GM23338 (cell line): ENCODE data around the gene KIR2DL1. TPM values are rescaled to one million over a fixed set of nuclear protein-coding genes. Genes with fewer than 3 reads are reported as not detected.
"Not testable (repeated sequence)": the region's sequence is repeated elsewhere in the genome, so short reads cannot be mapped to it uniquely, and the experiment has no call there.

Experiments
- ATAC-seq: fragments of 200-7000 bp; cut with Tn5 transposase; 3 replicates; pipeline ENCODE4 v1.9.1; 2020
- DNase-seq: peaks from one replicate; pipeline ENCODE4 v3.0.0-alpha.2; 2015; ENCODE audit warnings: low spot score
- H2AFZ ChIP-seq: fragments of 200-600 bp; sonication (generic); 2 replicates; pipeline ENCODE4 v1.8.0; 2016; ENCODE audit warnings: antibody characterized with exemption, mild to moderate bottlenecking, moderate library complexity
- H3F3A ChIP-seq: fragments of 200-600 bp; sonication (generic); replicated peaks from 2 replicates; pipeline ENCODE4 v1.8.0; 2017; ENCODE audit warnings: antibody characterized with exemption, mixed run types, low read depth
- H3K27ac ChIP-seq: fragments of 200-600 bp; sonication (generic); 2 replicates; pipeline ENCODE4 v1.6.1; 2016; ENCODE audit warnings: low read depth
- H3K27me3 ChIP-seq: fragments of 200-600 bp; sonication (generic); 2 replicates; pipeline ENCODE4 v1.8.0; 2016; ENCODE audit warnings: mild to moderate bottlenecking, mixed run types, moderate library complexity; ENCODE audit not compliant: insufficient read depth
- H3K36me3 ChIP-seq: fragments of 200-600 bp; sonication (generic); 2 replicates; pipeline ENCODE4 v1.8.0; 2016; ENCODE audit warnings: mild to moderate bottlenecking; ENCODE audit not compliant: insufficient read depth
- H3K4me1 ChIP-seq: fragments of 200-600 bp; sonication (generic); 2 replicates; pipeline ENCODE4 v1.8.0; 2016; ENCODE audit warnings: mild to moderate bottlenecking, moderate library complexity; ENCODE audit not compliant: insufficient read depth
- H3K4me2 ChIP-seq: fragments of 200-600 bp; sonication (generic); 2 replicates; pipeline ENCODE4 v1.7.1; 2017; ENCODE audit warnings: mixed run types
- H3K4me3 ChIP-seq: fragments of 200-600 bp; sonication (generic); 2 replicates; pipeline ENCODE4 v1.6.1; 2016; ENCODE audit warnings: mixed run types
- H3K79me2 ChIP-seq: fragments of 200-600 bp; sonication (generic); replicated peaks from 2 replicates; pipeline ENCODE4 v1.8.0; 2017; ENCODE audit warnings: mild to moderate bottlenecking; ENCODE audit not compliant: insufficient read depth
- H3K9me2 ChIP-seq: fragments of 200-600 bp; sonication (generic); 2 replicates; pipeline ENCODE4 v1.8.0; 2017; ENCODE audit not compliant: insufficient read depth
- H4K20me1 ChIP-seq: fragments of 200-600 bp; sonication (generic); replicated peaks from 2 replicates; pipeline ENCODE4 v1.8.0; 2017; ENCODE audit warnings: mild to moderate bottlenecking; ENCODE audit not compliant: insufficient read depth
- H3K27ac Mint-ChIP-seq: 2 replicates; pipeline ENCODE4 v1.8.0; 2020; ENCODE audit warnings: inconsistent platforms, mild to moderate bottlenecking, moderate library complexity, mixed read lengths
- H3K27me3 Mint-ChIP-seq: 3 replicates; pipeline ENCODE4 v1.8.0; 2022; ENCODE audit warnings: low read depth, mild to moderate bottlenecking, moderate library complexity, mixed read lengths, inconsistent platforms; ENCODE audit not compliant: insufficient read depth, poor library complexity
- H3K36me3 Mint-ChIP-seq: 3 replicates; pipeline ENCODE4 v1.8.0; 2021; ENCODE audit warnings: low read depth, mild to moderate bottlenecking, inconsistent platforms, moderate library complexity, mixed read lengths
- H3K4me1 Mint-ChIP-seq: 3 replicates; pipeline ENCODE4 v1.8.0; 2020; ENCODE audit warnings: mild to moderate bottlenecking, inconsistent platforms, mixed read lengths
- H3K4me3 Mint-ChIP-seq: 3 replicates; pipeline ENCODE4 v1.8.0; 2021; ENCODE audit warnings: moderate library complexity, mild to moderate bottlenecking, inconsistent platforms, mixed read lengths
- H3K9me3 Mint-ChIP-seq: 3 replicates; pipeline ENCODE4 v1.8.0; 2020; ENCODE audit warnings: moderate library complexity, mild to moderate bottlenecking, inconsistent platforms, mixed read lengths
- polyA plus RNA-seq: library from polyadenylated mRNA; unstranded; fragments of >200 nt; fragmentation: Nextera tagmentation; extraction: Ambion mirVana; gene quantifications from 2 replicates; pipeline ENCODE4 v1.2.1, GENCODE V29; 2016
- total RNA-seq: library from RNA; depleted of rRNA; stranded (reverse); fragments of >200 nt; shearing (Covaris generic); gene quantifications from 2 replicates; pipeline ENCODE4 v1.2.3, GENCODE V29; 2014

KIR2DL1 gene
- total and polyA plus RNA-seq, 2 experiments from 2014 or later, result not detected

DNA sequence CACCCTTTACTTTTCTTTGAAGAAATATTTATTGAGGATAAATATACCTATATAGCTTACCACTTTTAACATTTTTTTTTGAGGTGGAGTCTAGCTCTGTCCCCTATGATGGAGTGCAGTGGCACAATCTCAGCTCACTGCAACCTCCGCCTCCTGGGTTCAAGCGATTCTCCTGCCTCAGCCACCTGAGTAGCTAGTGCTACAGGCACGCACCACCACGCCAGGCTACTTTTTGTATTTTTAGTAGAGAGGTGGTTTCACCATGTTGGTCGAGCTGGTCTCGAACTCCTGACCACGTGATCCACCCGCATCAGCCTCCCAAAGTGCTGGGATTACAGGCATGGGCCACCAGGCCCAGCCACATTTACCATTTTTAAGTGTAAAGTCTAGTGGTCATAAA lies 6.2 kb downstream of the KIR2DL1 start:
- not testable (repeated sequence) for H3K4me1 ChIP-seq, H3F3A ChIP-seq, H2AFZ ChIP-seq, H3K4me3 Mint-ChIP-seq, DNase-seq, H3K27ac Mint-ChIP-seq, H3K79me2 ChIP-seq, H3K27me3 Mint-ChIP-seq, H3K27ac ChIP-seq, H3K9me2 ChIP-seq, ATAC-seq, H4K20me1 ChIP-seq, H3K36me3 ChIP-seq, H3K4me3 ChIP-seq, H3K4me2 ChIP-seq, H3K27me3 ChIP-seq, H3K4me1 Mint-ChIP-seq
- peaks cover 90% of the 10 kb centered on the region for H3K9me3 Mint-ChIP-seq
- H3K36me3 Mint-ChIP-seq, result peaks cover 33% of the 10 kb centered on the region

DNA sequence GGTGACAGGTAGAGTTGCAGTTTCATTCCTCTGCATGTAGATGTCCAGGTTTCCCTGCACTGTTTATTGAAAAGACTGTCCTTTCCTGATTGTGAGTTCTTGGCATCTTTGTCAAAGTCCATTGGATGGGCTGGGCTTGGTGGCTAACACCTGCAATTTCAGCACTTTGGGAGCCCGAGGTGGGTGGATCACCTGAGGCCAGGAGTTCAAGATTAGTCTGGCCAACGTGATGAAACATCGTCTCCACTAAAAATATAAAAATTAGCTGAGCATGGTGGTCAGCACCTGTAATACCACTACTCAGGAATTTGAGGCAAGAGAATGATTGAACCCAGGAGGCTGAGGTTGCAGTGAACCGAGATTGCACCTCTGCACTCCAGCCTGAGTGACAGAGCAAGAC lies 8.3 kb downstream of the KIR2DL1 start:
- H3K36me3 Mint-ChIP-seq, result peaks cover 37% of the 10 kb centered on the region
- not testable (repeated sequence) for H2AFZ ChIP-seq, H3K4me1 ChIP-seq, H4K20me1 ChIP-seq, H3K4me1 Mint-ChIP-seq, H3K27me3 ChIP-seq, H3F3A ChIP-seq, H3K27ac ChIP-seq, ATAC-seq, H3K4me3 Mint-ChIP-seq, H3K79me2 ChIP-seq, H3K27ac Mint-ChIP-seq, H3K4me2 ChIP-seq, H3K9me2 ChIP-seq, H3K4me3 ChIP-seq, H3K27me3 Mint-ChIP-seq, H3K36me3 ChIP-seq, DNase-seq
- peaks cover 88% of the 10 kb centered on the region for H3K9me3 Mint-ChIP-seq

DNA sequence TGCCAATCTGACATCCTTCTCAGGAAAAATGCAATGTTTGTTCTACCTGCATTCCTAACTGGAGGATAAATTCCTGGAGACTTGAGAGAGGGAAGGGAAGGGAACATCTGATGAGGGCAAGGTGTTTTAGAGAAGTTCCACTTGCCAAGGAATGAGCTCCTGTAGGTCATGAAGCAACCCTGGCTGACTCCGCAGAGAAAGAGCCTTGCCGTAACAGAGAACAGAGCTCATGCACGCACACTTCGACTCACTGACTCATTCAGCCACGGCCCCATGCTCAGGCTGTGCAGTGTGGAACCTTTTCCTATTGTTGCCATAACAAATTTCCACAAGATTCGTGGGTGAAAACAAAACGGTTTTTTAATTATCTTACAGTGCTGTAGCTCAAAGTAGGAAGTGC lies 9.3 kb downstream of the KIR2DL1 start:
- Mint-ChIP-seq H3K36me3 (peaks cover 42% of the 10 kb centered on the region), H3K9me3 (peaks cover 88% of the 10 kb centered on the region)
- not testable (repeated sequence) for H4K20me1 ChIP-seq, H3K9me2 ChIP-seq, H3K4me3 Mint-ChIP-seq, H3K27me3 ChIP-seq, ATAC-seq, H3K4me3 ChIP-seq, H3K36me3 ChIP-seq, H3K27ac Mint-ChIP-seq, H3K4me2 ChIP-seq, H3F3A ChIP-seq, H3K4me1 Mint-ChIP-seq, H3K27me3 Mint-ChIP-seq, H3K4me1 ChIP-seq, H2AFZ ChIP-seq, H3K27ac ChIP-seq, H3K79me2 ChIP-seq, DNase-seq

DNA sequence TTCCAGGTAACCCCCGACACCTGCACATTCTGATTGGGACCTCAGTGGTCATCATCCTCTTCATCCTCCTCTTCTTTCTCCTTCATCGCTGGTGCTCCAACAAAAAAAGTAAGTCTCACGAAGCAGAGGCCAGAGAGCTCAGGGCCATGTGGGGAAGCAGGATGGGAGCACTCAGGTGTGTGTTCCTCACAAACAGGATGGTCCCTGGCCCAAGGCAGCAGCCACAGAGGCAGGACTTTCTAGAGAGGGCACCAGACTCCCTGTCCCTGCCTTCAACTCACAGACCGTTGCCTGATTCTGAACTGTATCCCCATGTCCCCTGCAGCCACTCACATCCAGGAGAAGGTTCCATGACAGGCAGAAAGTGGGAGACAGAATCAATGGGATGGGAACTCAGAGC lies 13.3 kb downstream of the KIR2DL1 start:
- DNase-seq, H3K4me1 Mint-ChIP-seq, H3K4me3 Mint-ChIP-seq, H4K20me1 ChIP-seq, H3K36me3 ChIP-seq, H3K4me2 ChIP-seq, H3K27me3 Mint-ChIP-seq, H3K4me3 ChIP-seq, H3K27ac Mint-ChIP-seq, H2AFZ ChIP-seq, H3K79me2 ChIP-seq, H3K9me2 ChIP-seq, H3K27ac ChIP-seq, H3K4me1 ChIP-seq, H3K27me3 ChIP-seq, ATAC-seq, H3F3A ChIP-seq: not testable (repeated sequence)
- Mint-ChIP-seq H3K9me3 (peaks cover 86% of the 10 kb centered on the region), H3K36me3 (peaks cover 44% of the 10 kb centered on the region)

DNA sequence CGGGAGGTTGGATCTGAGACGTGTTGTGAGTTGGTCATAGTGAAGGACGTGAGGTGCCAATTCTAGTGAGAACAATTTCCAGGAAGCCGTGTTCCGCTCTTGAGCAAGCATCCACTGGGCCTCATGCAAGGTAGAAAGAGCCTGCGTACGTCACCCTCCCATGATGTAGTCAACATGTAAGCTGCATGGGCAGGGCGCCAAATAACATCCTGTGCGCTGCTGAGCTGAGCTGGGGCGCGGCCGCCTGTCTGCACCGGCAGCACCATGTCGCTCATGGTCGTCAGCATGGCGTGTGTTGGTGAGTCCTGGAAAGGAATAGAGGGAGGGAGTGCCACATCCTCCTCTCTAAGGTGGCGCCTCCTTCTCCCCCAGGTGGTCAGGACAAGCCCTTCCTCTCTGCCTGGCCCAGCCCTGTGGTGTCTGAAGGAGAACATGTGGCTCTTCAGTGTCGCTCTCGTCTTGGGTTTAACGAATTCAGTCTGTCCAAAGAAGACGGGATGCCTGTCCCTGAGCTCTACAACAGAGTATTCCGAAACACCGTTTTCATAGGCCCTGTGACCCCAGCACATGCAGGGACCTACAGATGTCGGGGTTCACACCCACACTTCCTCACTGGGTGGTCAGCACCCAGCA lies 16.6 kb downstream of the KIR2DL1 start:
- H3K27me3 Mint-ChIP-seq, H3K4me3 Mint-ChIP-seq, DNase-seq, H3K9me2 ChIP-seq, H4K20me1 ChIP-seq, H2AFZ ChIP-seq, H3F3A ChIP-seq, H3K36me3 ChIP-seq, H3K79me2 ChIP-seq, H3K4me3 ChIP-seq, ATAC-seq, H3K27ac Mint-ChIP-seq, H3K4me2 ChIP-seq, H3K27ac ChIP-seq, H3K4me1 ChIP-seq, H3K27me3 ChIP-seq, H3K4me1 Mint-ChIP-seq: not testable (repeated sequence)
- Mint-ChIP-seq H3K36me3 (peaks cover 47% of the 10 kb centered on the region), H3K9me3 (peaks cover 96% of the 10 kb centered on the region)

DNA sequence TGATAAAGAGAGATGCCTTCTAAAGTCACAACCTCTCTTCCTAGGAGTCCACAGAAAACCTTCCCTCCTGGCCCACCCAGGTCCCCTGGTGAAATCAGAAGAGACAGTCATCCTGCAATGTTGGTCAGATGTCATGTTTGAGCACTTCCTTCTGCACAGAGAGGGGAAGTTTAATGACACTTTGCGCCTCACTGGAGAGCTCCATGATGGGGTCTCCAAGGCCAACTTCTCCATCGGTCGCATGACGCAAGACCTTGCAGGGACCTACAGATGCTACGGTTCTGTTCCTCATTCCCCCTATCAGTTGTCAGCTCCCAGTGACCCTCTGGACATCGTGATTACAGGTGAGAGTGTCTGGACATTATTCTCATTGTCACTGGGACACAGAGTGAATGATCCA lies 18.6 kb downstream of the KIR2DL1 start:
- H3K4me3 Mint-ChIP-seq, H3K27ac ChIP-seq: not testable (repeated sequence)

More for the DNA sequence above, 18.6 kb downstream of the KIR2DL1 start:
- H3K9me2 ChIP-seq, ATAC-seq, H3K4me3 ChIP-seq, H3K27me3 Mint-ChIP-seq, H3K4me1 Mint-ChIP-seq, DNase-seq, H3K4me2 ChIP-seq, H4K20me1 ChIP-seq, H3K36me3 ChIP-seq, H3K79me2 ChIP-seq, H2AFZ ChIP-seq, H3K27me3 ChIP-seq, H3K27ac Mint-ChIP-seq, H3K4me1 ChIP-seq, H3F3A ChIP-seq: not testable (repeated sequence)
- Mint-ChIP-seq H3K9me3 (peaks cover 86% of the 10 kb centered on the region), H3K36me3 (peaks cover 43% of the 10 kb centered on the region)
